HG03521 (cell line): ENCODE measurements around the gene RAB27A.
"Not testable (repeated sequence)": the region's sequence is repeated elsewhere in the genome, so short reads cannot be mapped to it uniquely, and the experiment has no call there.

ENCODE experiments used
- ATAC-seq: cut with Tn5 transposase; IDR thresholded peaks from one replicate; pipeline ENCODE4 v1.9.1; 2021; ENCODE audit warnings: mild to moderate bottlenecking, moderate library complexity; ENCODE audit not compliant: unreplicated experiment

The RAB27A gene

DNA sequence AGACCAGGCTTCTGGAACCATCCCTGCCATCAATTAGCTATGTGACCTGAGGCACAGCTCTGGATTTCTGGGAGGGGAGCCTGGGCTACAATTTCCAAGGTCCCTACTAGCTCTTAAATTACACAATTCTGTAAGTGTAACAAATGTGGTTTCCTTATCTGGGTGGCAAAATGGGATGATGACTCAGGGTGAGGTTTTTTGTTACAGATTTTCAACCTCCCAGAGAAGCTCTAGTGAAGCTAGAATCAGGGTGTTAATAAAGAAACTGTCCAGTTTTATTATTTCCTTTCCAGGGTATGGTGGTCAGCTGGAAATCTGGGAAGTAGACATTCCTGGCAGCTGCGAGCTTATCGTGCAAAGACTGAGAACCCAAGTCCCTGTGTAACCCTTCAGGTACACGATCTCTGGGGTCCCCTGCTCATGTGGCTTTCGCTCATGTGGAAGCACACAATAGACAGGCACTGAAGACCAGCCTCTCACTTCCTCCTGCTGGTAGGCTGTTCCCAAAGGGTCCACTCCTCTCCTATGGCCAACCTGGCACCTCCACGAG, 7.3 kb downstream of the RAB27A start:
- ATAC-seq: no peak

DNA sequence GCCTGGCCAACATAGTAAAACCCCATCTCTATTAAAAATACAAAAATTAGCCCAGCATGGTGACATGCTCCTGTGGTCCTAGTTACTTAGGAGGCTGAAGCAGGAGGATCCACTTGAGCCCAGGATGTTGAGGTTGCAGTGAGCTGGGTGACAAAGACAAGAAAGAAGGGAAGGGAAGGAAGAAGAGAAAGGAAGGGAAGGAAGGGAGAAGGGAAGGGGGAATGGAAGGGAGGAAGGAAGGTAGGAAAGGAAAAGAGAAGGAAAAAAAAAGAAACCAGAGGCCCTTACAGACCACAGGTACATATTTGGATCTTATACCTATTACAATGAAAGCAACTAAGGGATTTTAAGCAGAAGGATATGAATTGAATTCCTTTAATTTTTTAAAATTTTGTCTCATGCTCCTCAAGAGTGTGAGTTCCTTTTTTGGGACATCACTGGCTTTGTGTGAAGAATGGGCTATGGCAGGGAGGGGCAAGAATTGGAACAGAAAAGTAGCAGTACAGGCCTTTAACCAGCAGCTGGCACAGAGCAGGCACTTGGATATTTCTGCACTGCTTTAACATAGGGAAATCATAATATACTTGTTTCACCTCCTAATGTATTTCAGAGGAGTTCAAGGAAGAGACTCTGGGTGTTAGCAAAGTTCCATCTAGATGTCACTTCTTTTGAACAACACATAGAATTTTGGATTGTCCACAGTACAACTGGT, 7.9 kb downstream of the RAB27A start:
- ATAC-seq: no peak

DNA sequence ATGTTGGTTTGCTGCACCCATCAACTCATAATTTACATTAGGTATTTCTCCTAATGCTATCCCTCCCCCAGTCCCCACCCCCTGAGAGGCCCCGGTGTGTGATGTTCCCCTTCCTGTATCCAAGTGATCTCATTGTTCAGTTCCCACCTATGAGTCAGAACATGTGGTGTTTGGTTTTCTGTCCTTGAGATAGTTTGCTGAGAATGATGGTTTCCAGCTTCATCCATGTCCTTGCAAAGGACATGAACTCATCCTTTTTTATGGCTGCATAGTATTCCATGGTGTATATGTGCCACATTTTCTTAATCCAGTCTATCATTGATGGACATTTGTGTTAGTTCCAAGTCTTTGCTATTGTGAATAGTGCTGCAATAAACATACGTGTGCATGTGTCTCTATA, 9.0 kb downstream of the RAB27A start:
- ATAC-seq: not testable (repeated sequence)

DNA sequence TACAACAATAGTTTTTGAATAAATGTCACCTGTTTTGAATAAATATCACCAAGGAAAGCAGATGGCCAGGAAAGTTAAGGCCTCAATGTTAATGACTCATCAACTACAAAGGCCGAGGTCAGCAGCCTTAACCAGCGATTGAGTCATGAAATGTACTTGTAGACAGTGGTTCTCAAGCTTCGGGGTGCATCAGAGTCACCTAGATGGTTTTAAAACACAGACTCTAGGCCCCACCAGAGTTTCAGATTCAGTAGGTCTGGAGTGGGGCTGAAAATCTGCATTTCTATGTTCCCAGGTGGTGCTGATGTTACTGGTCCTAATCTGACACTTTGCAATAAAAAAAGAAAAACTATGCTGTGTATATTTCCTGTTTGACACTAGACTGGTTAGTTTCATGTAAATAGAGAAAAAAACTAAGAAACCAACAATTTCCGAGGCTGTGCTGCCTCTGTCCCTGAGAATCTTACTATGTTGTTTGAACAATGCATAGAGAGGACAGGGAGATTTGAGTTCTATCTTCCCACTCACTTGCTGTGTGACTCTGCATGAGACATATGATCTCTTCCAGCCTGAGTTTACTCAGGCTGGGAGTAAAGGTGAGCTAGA, 9.8 kb downstream of the RAB27A start:
- ATAC-seq: peak; percentile 75

DNA sequence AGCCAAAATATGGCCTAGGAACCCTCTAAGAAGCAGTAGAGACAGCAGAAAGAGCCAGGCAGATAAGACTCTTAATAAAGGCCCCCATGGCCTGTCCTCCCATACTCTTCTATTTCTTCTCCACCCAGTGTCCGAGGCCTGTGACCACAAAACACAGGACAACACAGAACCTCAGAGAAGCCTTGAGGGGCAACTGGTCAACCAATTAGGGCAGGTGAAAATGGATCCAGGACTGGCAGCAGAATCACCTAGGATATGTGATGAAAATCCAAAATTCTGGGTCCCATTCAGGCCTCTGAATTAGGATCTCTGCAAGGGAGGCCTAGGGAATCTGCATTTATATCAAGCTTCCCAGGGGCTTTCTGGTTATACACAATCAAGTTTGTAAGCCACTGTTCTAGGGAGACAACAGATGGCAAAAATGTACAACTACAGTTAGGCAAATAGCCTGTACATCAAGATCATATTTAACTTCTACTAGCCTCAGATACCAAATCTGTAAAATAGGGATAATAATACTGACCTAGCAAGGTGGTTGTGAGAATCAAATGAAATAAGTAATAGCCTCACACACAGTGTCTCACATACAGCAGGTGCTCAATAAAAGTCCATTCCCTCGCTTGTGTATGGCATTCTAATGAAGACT, 10.4 kb downstream of the RAB27A start:
- ATAC-seq: no peak

DNA sequence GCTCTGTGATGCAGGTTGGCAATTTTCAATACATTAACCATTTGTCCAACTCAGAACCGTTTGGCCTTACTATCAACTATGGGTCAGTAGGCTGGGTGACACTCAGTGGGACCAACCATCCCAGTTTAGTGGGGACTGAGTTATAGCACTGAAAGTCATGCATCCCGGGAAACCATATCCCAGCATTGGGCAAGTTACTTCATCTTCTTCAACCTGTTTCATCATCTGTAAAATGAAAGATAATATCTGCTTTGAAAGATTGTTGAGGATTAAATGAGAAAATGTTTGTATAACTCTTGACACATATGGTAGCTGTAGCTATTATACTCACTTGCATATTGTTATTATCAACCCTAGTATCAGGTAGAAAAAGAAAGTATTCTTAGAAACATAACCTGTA, 11.9 kb downstream of the RAB27A start:
- ATAC-seq: no peak

DNA sequence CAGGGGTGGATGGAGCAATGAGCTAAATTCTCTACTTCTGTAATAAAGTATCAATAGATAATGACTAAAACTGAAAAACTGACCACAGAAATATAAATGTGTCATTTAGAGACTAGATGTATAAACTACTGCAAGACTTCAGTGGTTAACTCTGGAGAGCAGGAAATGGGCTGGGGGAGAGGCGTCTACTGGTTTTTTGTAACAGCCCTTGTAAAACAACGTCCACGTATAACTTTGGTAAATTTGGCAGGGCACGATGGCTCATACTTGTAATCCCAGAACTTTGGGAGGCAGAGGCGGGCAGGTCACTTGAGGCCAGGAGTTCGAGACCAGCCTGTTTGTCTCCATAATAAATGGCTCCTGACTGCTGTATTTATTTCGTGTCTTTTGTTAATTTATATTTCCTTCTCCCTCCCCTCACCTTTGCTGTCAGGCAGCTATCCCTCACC, 12.5 kb downstream of the RAB27A start:
- ATAC-seq: peak; percentile 50

DNA sequence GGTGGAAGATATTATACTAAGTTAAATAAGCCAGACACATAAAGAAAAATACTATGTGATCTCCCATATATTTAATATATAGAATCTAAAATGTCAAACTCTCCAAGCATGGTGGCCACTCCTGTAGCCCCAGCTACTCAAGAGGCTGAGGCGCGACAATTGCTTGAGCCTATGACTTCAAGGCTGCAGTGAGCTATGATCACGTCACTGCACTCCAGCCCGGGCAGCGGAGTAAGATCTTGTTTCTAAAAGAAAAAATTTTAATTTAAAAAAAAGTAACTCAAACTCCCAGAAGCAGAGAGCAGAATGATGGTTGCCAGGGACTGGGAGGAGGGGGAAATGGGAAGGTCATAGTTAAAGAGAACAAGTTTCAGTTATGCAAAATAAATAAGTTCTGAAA, 13.3 kb downstream of the RAB27A start:
- ATAC-seq: no peak

DNA sequence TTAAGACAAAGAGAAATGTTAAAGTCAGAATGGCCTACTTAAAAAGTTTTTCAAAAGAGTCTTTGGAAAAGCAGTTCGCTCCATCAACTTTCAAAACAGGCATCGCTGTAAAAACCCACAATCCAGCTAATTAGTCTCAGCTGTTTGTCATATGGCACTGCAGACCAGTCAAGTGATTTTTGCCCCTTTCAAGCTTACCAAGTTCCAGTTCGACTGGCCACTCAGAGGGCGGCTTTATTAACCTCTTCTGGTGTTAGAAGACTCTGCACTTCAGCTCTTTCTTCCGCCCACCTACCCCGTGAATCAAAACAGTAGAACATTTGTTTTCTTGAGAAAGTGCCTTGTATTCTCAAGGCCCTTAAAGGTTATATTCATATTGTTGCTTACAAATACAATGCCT, 19.3 kb downstream of the RAB27A start:
- no peak for ATAC-seq

DNA sequence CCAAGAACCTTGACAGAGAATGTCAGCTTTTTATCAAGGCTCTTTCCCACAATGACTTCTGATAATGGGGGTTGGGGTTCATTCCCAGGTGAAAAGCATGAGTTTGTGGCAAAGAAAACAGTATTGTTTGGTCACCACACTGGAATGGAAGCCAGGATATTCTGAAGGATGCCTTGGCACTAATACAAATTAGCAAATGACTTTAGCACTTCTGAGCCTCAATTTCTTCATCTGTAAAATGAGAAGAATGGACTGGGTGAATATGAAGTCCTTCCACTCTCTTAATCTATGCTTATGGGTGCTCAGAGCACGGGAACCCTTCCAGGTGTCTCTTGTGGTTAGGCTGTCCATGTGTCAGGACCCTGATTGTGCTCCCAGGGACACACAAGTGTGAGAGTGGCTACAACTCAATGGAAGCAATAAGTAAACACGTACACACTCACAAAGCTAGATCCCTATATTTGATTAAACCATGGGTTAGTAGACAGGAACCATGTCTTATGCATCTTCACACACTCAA, 21.4 kb downstream of the RAB27A start:
- ATAC-seq: no peak

DNA sequence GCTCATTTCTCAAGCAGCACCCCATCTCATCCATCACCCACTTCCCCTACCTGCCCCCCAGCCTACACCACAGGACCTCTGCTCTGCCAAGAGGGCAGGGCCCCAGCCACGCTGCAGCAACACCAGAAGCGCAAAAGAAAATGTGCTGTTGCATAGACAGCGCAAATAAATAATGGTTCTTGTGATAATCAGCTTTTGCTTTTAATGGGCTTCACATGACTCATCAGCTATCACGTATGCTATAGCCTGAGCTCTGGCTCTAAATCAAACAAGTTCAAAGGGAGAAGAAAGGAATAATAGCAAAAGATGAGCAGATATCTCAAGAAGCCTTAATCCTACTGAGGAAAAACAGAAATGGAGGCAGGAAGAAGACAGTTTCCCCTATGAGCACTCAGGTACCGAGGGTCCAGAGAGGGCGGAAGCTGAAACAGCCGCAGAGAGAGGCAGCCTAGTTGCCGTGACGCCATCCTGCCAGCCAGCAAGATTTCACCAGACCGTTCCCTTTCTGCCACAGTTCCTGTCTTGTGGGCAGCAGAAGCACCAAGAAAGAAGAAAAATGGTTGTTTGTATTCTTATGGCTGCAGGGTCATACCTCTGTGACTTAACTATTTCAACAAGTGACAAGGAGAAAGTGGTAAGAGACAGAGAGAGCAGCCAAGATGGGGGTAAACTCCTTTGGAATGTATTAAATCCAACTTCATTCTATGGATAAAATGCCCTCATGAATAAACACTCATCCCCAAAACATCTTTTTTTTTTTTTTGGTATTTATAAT, 22.0 kb downstream of the RAB27A start:
- peak; percentile 78 for ATAC-seq

DNA sequence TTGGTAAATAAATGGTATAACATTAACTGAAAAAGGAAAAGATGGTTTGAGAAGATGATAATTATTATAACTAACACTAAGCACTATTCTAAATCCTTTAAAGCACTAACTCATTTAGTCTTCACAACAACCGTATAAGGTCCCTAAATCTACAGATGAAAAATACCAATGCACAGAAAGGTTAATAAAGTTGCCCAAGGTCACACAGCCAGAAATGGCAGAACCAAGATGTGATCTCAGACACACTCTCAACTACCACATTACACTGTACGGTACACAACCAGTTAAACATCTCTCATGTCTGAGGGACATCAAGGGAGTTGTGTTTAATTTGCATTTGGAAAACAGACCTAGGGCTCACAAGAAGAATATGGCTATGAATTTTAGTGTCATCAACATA, 23.1 kb downstream of the RAB27A start:
- no peak for ATAC-seq

DNA sequence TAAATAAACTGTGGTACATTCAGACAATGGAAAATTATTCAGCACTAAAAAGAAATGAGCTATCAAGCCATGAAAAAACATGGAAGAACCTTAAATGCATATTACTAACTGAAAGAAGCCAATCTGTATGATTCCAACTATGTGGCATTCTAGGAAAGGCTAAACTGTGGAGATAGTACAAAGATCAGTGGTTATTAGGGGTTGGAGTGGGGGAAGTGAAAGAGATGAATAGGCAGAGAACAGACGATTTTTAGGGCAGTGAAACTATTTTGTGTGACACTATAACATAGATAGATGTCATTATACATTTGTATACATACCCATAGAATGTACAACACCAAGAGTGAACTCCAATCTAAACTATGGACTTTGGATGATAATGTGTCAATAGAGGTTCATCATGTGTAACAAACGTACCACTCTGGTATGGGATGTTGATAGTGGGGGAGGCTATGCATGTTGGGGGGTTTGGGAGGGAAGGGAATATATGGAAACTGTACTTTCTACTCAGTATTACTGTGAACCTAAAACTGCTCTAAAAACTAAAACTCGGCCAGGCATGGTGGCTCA, 29.0 kb downstream of the RAB27A start:
- no peak for ATAC-seq

DNA sequence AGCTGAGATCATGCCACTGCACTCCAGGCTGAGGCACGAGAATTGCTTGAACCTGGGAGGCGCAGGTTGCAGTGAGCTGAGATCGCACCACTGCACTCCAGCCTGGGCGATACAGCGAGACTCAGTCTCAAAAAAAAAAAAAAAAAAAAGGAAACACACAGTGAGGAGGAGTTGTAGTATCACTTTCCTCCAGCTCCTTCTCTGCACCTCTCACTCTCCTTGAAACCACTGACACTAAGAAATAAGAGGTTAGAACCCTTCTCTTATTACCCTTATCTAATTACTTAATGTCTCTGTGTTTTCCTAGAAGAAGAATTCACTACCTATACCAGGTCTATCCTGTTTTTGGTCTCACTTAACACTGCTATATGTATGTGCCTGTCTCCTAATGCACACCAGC, 31.7 kb downstream of the RAB27A start:
- no peak for ATAC-seq

DNA sequence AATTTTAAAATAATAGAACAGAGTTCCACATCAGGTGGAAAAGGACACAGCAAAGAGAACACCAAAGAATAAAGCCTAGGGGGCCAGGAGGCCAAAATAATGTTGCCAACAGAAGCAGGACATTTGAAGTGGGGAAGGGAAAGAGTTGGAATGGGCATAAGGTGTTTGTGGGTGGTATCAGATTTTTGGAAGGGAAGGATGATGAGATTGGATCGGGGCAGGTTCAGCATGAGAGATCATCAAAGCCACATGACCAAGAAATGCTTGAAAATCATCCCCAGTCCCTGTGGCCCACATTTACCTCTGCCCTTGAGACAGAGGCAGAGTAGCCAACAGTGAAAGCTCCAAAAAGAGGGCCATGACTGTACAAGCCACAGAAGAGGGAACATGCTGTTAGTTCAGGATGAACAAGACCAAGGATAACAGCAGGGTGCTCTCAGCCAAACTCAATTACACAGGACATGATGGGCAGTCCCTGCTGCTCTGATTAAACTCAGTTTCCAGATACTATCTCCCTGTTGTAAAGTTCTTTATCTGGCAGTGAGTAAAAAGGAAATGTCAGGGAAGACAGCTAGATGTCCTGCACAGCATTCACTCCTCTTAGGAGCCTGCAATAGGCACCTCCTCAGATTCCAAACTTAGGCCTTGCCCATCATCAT, 32.5 kb downstream of the RAB27A start:
- no peak for ATAC-seq

DNA sequence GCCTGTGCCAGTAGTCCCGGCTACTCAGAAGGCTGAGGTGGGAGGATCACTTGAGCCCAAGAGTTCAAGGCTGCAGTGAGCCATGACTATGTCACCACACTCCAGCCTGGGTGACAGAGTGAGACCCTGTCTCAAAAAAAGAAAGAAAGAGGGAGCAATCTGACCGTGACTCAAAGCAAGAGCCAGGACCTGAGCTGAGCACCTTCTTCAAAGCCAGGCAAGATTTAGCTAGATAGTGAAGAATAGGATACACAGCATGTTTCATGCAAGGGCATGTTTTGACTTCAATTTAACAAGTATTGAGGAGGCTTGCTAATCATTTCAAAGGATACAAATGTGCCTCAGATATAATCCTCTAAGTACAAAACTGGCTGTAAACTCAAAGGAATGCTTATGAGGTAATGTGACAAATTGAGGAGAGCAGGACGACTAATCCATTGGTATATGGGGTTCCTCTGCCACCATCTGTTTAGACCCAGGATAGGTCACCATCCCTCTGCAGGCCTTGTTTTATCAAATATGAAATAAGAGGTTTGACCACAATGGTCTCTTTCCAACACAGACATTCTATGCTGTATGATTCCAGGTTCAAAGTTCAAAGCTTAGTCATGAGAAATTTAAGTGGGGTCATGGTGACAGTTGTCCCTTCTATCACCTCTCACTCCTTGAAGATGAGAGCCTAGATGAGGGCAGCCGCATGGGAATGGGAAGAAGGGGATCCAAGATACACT, 33.2 kb downstream of the RAB27A start:
- no peak for ATAC-seq

DNA sequence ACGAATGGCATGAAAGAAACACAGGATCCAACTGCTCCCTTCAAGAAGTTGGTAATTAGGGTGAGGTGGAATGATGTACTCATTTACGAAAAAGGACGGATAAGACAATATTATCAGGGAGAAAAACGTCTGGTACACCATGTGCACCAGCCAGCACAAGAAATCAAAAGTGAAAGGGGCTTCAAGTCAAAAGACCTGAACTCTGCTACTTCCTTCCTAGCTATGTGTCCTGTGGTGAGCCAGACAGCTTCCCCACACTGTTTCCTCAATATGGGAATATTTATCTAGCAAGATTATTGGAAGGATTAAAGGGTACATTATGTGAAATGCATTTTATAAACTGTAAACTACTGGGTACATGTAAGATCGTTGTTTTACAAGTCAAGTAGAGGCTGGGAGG, 33.9 kb downstream of the RAB27A start:
- ATAC-seq: no peak

DNA sequence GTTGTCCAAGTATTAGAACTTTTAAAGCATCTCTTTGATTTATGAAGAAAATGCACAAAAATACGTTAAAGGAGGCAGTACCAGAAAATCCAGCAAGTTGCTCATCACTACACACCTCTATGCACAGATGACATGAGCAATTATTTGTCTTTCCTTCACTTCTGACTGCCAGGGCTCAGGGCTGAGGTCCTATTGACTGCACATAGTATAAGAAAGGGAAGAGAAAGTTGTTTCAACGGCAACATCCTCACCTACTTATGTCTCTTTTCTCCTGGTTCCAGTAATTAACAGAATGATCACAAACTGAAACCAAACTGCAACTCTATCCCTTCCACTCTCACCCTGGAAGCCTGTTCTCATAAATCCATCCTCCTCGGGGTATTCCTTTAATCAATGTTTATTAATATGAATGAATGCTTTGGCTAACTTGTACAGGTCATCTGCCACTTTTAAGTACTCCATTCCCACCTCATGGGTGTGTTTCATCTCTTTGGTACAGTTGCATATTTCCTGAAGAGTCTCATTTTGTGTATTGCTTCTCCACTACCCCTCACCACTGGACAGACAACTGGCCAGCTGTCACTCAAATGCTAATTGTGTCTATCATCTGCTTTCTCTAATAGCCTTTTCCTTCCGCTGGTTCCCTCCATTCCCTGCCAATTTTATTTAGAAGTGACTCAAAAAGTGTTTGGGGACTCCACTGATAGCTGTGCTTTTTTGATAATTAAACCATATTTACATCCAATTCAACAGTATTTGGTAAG, 34.5 kb downstream of the RAB27A start:
- ATAC-seq: no peak

DNA sequence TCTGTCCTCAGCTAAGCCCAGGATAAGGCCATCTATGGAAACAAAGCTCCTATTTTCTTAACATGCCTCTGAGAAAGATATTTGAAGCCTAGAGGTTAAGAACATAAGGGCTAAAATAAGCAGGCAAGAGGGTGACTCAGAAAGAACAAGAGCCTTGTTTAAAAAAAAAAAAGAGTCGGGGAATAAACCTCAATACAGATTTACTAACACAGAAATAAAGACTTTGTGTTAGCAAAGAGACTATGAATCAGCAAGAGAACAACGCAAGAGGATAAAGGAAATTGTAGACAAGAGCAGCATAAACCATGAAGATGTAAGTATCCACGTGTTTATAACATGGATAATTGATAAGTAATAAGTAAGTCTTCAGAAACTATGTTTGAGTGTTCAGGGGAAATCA, 36.0 kb downstream of the RAB27A start:
- no peak for ATAC-seq
